Gastroesophageal sphincter (tissue), 3 donors: ENCODE measurements around the gene UNC13D.

Experiments
- EP300 ChIP-seq: sonication (generic); formaldehyde crosslinking; IDR thresholded peaks from one replicate; pipeline ENCODE4 v1.6.1; 2017; ENCODE audit warnings: antibody characterized with exemption, mild to moderate bottlenecking
- POLR2AphosphoS5 ChIP-seq: sonication (generic); formaldehyde crosslinking; IDR thresholded peaks from one replicate; pipeline ENCODE4 v1.6.1; 2017; ENCODE audit warnings: antibody characterized with exemption
- TF ChIP-seq, protein P1 (sequence below), 4 experiments: fragments of 200-600 bp in 2 of 4; fragments of 450-650 bp in 2 of 4; sonication (generic) in 1 of 4; IDR thresholded peaks; one replicate each; pipeline ENCODE4 v1.5.1; 2017 to 2019; ENCODE audit warnings: antibody characterized with exemption in 4 of 4, mild to moderate bottlenecking in 2 of 4, moderate library complexity in 2 of 4

GRCh38 chr17:75822800-75823166 is 21.4 kb downstream of the UNC13D start:
- TF ChIP-seq POLR2AphosphoS5 (no peak), EP300 (no peak)
- TF ChIP-seq, protein P1, sequence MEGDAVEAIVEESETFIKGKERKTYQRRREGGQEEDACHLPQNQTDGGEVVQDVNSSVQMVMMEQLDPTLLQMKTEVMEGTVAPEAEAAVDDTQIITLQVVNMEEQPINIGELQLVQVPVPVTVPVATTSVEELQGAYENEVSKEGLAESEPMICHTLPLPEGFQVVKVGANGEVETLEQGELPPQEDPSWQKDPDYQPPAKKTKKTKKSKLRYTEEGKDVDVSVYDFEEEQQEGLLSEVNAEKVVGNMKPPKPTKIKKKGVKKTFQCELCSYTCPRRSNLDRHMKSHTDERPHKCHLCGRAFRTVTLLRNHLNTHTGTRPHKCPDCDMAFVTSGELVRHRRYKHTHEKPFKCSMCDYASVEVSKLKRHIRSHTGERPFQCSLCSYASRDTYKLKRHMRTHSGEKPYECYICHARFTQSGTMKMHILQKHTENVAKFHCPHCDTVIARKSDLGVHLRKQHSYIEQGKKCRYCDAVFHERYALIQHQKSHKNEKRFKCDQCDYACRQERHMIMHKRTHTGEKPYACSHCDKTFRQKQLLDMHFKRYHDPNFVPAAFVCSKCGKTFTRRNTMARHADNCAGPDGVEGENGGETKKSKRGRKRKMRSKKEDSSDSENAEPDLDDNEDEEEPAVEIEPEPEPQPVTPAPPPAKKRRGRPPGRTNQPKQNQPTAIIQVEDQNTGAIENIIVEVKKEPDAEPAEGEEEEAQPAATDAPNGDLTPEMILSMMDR (IDR thresholded peaks at IDR 0.05) = no peak
